B cell (primary cell): Measurements from ENCODE around the gene SEMA7A. TPM values are rescaled to one million over a fixed set of nuclear protein-coding genes. Genes with fewer than 3 reads are reported as not detected.

Experiments
- ATAC-seq: fragments of 200-7000 bp; cut with Tn5 transposase; one replicate; pipeline ENCODE4 v1.10.0; 2021; ENCODE audit warnings: low read depth, mild to moderate bottlenecking, moderate number of reproducible peaks, moderate library complexity
- CTCF ChIA-PET: fragments of 350-600 bp; sonication (Branson Sonifier 250); formaldehyde crosslinking; loops from one replicate; lab custom pipeline; 2021; ENCODE audit warnings: antibody characterized with exemption, inconsistent platforms; lab: Charles Lee
- POLR2A ChIA-PET: fragments of 350-600 bp; sonication (Branson Sonifier 250); formaldehyde crosslinking; loops from one replicate; lab custom pipeline; 2021; ENCODE audit warnings: antibody characterized with exemption; lab: Charles Lee
- DNase-seq: peaks from one replicate; pipeline ENCODE4 v3.0.0; 2013
- H2AFZ ChIP-seq: 2 replicates; pipeline ENCODE4 v1.6.1; 2012; ENCODE audit warnings: mild to moderate bottlenecking, low read depth, low read length; ENCODE audit not compliant: insufficient read depth, poor library complexity, severe bottlenecking
- H3K27ac ChIP-seq, 2 donors: 1 replicate in 1 of 2; 2 replicates in 1 of 2; pipeline ENCODE4 v1.5.1; 2012 to 2013; ENCODE audit warnings: low read length in 2 of 2, mild to moderate bottlenecking in 2 of 2, moderate library complexity in 1 of 2
- H3K27me3 ChIP-seq, 4 experiments: fragments of 200-600 bp in 1 of 4; sonication (generic) in 1 of 4; replicated peaks in 1 of 4; 1 replicate in 2 of 4; 2 replicates in 2 of 4; pipeline versions ENCODE4 v1.6.1 to v1.7.0; 2013 to 2016; ENCODE audit warnings: low read length in 3 of 4, mild to moderate bottlenecking in 2 of 4, mixed read lengths in 1 of 4, moderate library complexity in 1 of 4; ENCODE audit not compliant: insufficient read depth in 4 of 4, control insufficient read depth in 3 of 4; ENCODE audit errors: control extremely low read depth in 1 of 4
- H3K36me3 ChIP-seq, 2 experiments: replicated peaks in 1 of 2; 1 replicate in 1 of 2; 2 replicates in 1 of 2; pipeline versions ENCODE4 v1.6.1 to v1.7.1; 2013; ENCODE audit warnings: low read length in 1 of 2; ENCODE audit not compliant: insufficient read depth in 2 of 2, control insufficient read depth in 1 of 2; ENCODE audit errors: control extremely low read depth in 1 of 2, extremely low read depth in 1 of 2
- H3K4me1 ChIP-seq, 2 donors: fragments of 200-600 bp in 1 of 2; sonication (generic) in 1 of 2; 1 replicate in 1 of 2; 2 replicates in 1 of 2; pipeline versions ENCODE4 v1.5.1 to v1.6.1; 2013 to 2017; ENCODE audit warnings: low read length in 2 of 2; ENCODE audit not compliant: control insufficient read depth in 2 of 2, insufficient read depth in 2 of 2
- H3K4me2 ChIP-seq: replicated peaks from 2 replicates; pipeline ENCODE3; 2012; ENCODE audit warnings: mild to moderate bottlenecking, low read depth, low read length; ENCODE audit not compliant: poor library complexity, severe bottlenecking
- H3K4me3 ChIP-seq, 5 experiments: fragments of 200-600 bp in 1 of 5; sonication (generic) in 1 of 5; 1 replicate in 3 of 5; 2 replicates in 2 of 5; pipeline versions ENCODE4 v1.5.1 to v1.7.0; 2011 to 2016; ENCODE audit warnings: low read length in 4 of 5, mild to moderate bottlenecking in 4 of 5, low read depth in 2 of 5, control low read depth in 1 of 5, moderate library complexity in 1 of 5; ENCODE audit not compliant: insufficient read depth in 1 of 5; ENCODE audit errors: control extremely low read depth in 1 of 5, extremely low read depth in 1 of 5
- H3K79me2 ChIP-seq: fragments of 200-600 bp; sonication (generic); one replicate; pipeline ENCODE4 v1.6.0; 2016; ENCODE audit warnings: low read length; ENCODE audit not compliant: control insufficient read depth, insufficient read depth
- H3K9ac ChIP-seq: fragments of 200-600 bp; sonication (generic); 2 replicates; pipeline ENCODE4 v1.6.1; 2017; ENCODE audit warnings: mild to moderate bottlenecking, low read length, moderate library complexity
- H3K9me3 ChIP-seq, 3 donors: one replicate each; pipeline versions ENCODE4 v1.6.1 to v1.7.1; 2013; ENCODE audit warnings: low read length in 2 of 3; ENCODE audit not compliant: control insufficient read depth in 2 of 3, insufficient read depth in 1 of 3; ENCODE audit errors: control extremely low read depth in 1 of 3
- H4K20me1 ChIP-seq: 2 replicates; pipeline ENCODE4 v1.6.0; 2012; ENCODE audit warnings: mild to moderate bottlenecking, low read length; ENCODE audit not compliant: insufficient read depth, control insufficient read depth, poor library complexity, severe bottlenecking
- H3K27ac Mint-ChIP-seq: one replicate; pipeline ENCODE4 v1.8.0; 2021; ENCODE audit warnings: mixed read lengths
- H3K27me3 Mint-ChIP-seq: one replicate; pipeline ENCODE4 v1.8.0; 2021; ENCODE audit warnings: mixed read lengths
- H3K4me1 Mint-ChIP-seq: one replicate; pipeline ENCODE4 v1.8.0; 2021; ENCODE audit warnings: mixed read lengths
- H3K4me3 Mint-ChIP-seq: one replicate; pipeline ENCODE4 v1.8.0; 2021; ENCODE audit warnings: mixed read lengths
- H3K9me3 Mint-ChIP-seq: one replicate; pipeline ENCODE4 v1.8.0; 2022; ENCODE audit warnings: mixed read lengths; ENCODE audit not compliant: insufficient read depth
- CTCF ChIP-seq: fragments of 200-600 bp; IDR thresholded peaks from one replicate; pipeline ENCODE4 v1.8.0; 2022; ENCODE audit warnings: antibody characterized with exemption, mild to moderate bottlenecking
- EZH2 ChIP-seq: IDR thresholded peaks from 2 replicates; pipeline ENCODE4 v1.6.1; 2012; ENCODE audit warnings: borderline replicate concordance, low read depth, mild to moderate bottlenecking, moderate library complexity, low read length; ENCODE audit not compliant: insufficient read depth, poor library complexity, severe bottlenecking
- WGBS: methylation state at CpG from one replicate; pipeline ENCODE4 v1.1.5; 2013; ENCODE audit warnings: missing lambda C conversion rate; ENCODE audit not compliant: insufficient coverage; 5-methylcytosine and 5-hydroxymethylcytosine counted together
- intact Hi-C: fragments of 100-400 bp; cut with micrococcal nuclease; formaldehyde crosslinking; loops from one replicate; pipeline ENCODE4 v1.10.0; 2022
- polyA plus RNA-seq: library from polyadenylated mRNA; depleted of rRNA; stranded (reverse); fragments of >200 nt; gene quantifications from 2 replicates; pipeline ENCODE4 v1.2.3, GENCODE V29; 2012
- total RNA-seq, 2 donors: library from RNA; stranded (reverse); fragments of 120-200 nt in 1 of 2; gene quantifications; 1 replicate in 1 of 2; 2 replicates in 1 of 2; pipeline versions ENCODE4 v1.2.3 to v1.2.4, GENCODE V29; 2013 to 2022

SEMA7A gene
- total and polyA plus RNA-seq, 2 donors (not counting 1 experiment from before 2014, with no cell fraction given), result 42.0 to 44.2 TPM

DNA sequence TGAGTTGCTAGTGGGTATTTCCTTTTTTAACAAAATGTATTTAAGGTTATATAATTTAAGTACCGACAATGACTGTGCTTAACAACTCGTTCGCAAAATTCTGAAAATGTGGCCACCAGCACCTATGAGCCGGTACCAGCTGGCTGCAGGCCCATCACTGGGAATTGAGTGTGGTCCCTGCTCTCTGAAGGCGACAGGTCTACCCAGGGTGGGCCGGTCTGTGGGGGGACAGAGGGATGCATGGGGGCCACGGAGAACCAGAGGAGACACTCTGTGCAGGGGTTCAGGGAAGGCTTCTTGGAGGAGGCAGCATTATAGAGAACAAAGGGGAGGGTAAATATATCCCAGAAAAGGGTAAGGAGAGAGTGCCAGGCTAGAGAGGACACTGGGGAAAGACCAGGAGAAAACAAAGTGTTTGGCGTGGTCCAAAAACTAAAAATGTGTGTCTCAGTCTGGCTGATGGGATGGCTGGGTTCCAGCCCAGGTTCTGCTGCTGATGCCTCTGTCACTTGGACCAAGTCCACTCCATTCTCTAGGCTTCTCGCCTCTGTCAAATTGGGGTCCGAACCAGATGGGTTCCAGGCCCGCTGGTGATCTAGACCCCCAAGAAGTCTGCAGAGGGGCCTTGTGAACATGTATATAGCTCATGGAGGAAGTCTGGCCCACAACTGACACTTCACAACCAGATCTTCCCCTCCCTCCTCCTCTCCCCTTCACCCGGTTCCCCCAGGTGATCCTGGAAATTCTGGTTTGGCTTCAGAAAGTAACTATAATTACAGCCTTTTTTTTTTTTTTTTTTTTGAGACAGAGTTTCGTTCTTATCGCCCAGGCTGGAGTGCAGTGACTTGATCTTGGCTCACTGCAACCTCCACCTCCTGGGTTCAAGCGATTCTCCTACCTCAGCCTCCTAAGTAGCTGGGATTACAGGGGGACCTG is 55.7 kb downstream of the SEMA7A start:
- DNase-seq, result no peak

More for the DNA sequence above, 55.7 kb downstream of the SEMA7A start:
- POLR2A ChIA-PET, result interaction anchor here (0.6 to 2.9 kb wide), 4 partner anchors 56 to 395 kb away, joined by 3 to 14 read pairs (median 8); partner anchors contain the start of gene SEMA7A
- TF ChIP-seq CTCF (no peak), EZH2 (no peak)
- H3K27ac ChIP-seq, result no peak overlapping the region
- no peak overlapping the region for H3K4me3 Mint-ChIP-seq
- H3K4me1 Mint-ChIP-seq, result peaks cover 33% of the 10 kb centered on the region
- H2AFZ ChIP-seq, result no peak overlapping the region
- H4K20me1 ChIP-seq, result no peaks in the 10 kb centered on the region
- H3K36me3 ChIP-seq, result no peaks in the 10 kb centered on the region
- no peak overlapping the region for H3K27ac Mint-ChIP-seq
- H3K79me2 ChIP-seq, result peaks cover 11% of the 10 kb centered on the region
- no peak overlapping the region for H3K4me3 ChIP-seq
- ATAC-seq, result no peak
- CTCF ChIA-PET, result interaction anchor here (1.1 to 23.1 kb wide), 9 partner anchors 9 to 255 kb away, joined by 3 to 855 read pairs (median 9); partner anchors contain the start of genes CYP11A1 and SEMA7A
- H3K9me3 ChIP-seq, result no peaks in the 10 kb centered on the region
- H3K9me3 Mint-ChIP-seq, result no peaks in the 10 kb centered on the region
- intact Hi-C loops, result loop anchor here (10.0 kb wide), 1 partner anchor 1357 kb away; no protein-coding TSS in a partner anchor
- peaks cover 22 to 33% of the 10 kb centered on the region in 2 donors for H3K4me1 ChIP-seq
- no peak overlapping the region for H3K9ac ChIP-seq
- no peaks in the 10 kb centered on the region for H3K27me3 ChIP-seq
- no peak overlapping the region for H3K4me2 ChIP-seq
- WGBS, result 97% methylated on average over 8 of the region's 15 CpGs
- no peaks in the 10 kb centered on the region for H3K27me3 Mint-ChIP-seq
